ENCODE measurements around the gene CAPN12.

DNA sequence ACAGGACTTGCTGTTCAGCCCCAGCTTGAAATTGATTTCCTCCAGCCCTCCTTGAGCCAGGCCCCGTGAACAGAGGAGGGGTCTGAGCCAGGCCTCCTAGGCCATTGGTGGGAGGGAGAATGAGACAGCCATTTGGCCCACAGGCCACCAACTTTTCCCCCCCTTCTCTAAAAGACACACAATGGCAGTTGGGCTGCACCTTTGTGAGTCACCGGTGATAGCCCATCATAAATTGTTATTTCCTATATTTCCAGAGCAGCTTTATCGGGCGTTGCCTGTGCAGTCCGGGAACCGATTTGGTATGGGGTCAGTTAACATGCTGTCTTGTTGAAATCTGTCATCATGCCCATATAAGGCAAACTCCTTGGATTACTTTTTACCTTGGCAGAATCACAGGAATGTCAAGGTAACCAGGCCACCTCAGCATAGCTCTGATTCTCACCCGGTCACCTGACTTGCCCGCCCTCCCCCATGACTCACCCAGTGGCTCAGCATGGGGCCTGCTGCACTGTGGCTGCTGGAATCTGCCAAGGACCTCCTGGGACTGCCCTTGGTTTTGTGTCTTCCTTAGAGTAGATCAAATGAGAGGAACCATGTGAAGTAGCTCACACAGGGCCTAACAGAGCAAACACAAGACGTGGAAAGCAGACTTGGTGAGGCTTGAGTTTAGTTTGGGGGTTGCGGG lies 60.7 kb downstream of the CAPN12 start:
- TF ChIP-seq EP300 (IDR thresholded peaks at IDR 0.05; ENCODE audit: borderline replicate concordance) (peak; percentile 97), TAF1 (IDR thresholded peaks at IDR 0.05; ENCODE audit: low read depth) (0 out of 2 replicates have a peak, but pooled peaks have one; percentile 44), TCF12 (IDR thresholded peaks at IDR 0.05; ENCODE audit: low read depth) (peak; percentile 97), ZBTB7A (IDR thresholded peaks at IDR 0.05; ENCODE audit: low read depth) (peak; percentile 33; the same call in 1 of the 2 replicates), TEAD4 (IDR thresholded peaks at IDR 0.05) (peak; percentile 97), EGR1 (IDR thresholded peaks at IDR 0.05) (no peak), RAD21 (IDR thresholded peaks at IDR 0.05; ENCODE audit: low read depth) (peak; percentile 9; the same call in 1 of the 2 replicates), CEBPB (IDR thresholded peaks at IDR 0.05) (peak; percentile 30; the same call in 1 of the 2 replicates), FOXM1 (IDR thresholded peaks at IDR 0.05; ENCODE audit: borderline replicate concordance, low read depth) (peak; percentile 95), REST (IDR thresholded peaks at IDR 0.05; ENCODE audit: low read depth) (no peak), YY1 (IDR thresholded peaks at IDR 0.05; ENCODE audit: low read depth) (peak; percentile 7), USF1 (IDR thresholded peaks at IDR 0.05) (peak; percentile 95), CREB1 (IDR thresholded peaks at IDR 0.05; ENCODE audit: low read depth) (peak; percentile 56; the same call in 1 of the 2 replicates)
- TF ChIP-seq, protein P1, sequence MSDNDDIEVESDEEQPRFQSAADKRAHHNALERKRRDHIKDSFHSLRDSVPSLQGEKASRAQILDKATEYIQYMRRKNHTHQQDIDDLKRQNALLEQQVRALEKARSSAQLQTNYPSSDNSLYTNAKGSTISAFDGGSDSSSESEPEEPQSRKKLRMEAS (IDR thresholded peaks at IDR 0.05): peak; percentile 71; the same call in 1 of the 2 replicates

All from Ishikawa (cell line).